ENCODE measurements around the gene SPEG.
A peak's percentile ranks its signal among the peaks of the same experiment; 100 is the strongest.
"Not testable (repeated sequence)": the region's sequence is repeated elsewhere in the genome, so short reads cannot be mapped to it uniquely, and the experiment has no call there.

SPEG gene

GRCh38 chr2:219404954-219405353 is 29.7 kb upstream of the SPEG start:
- no peak for DNase-seq (ENCODE audit: low read depth)

GRCh38 chr2:219405451-219405850 is 29.2 kb upstream of the SPEG start:
- no peak for DNase-seq (ENCODE audit: low read depth)

- DNase-seq (ENCODE audit: low read depth): peak; percentile 23
Observed at GRCh38 chr2:219405958-219406860, 28.4 kb upstream of the SPEG start.

GRCh38 chr2:219406861-219407230 is 27.8 kb upstream of the SPEG start:
- peak; percentile 100 for DNase-seq (ENCODE audit: low read depth)

GRCh38 chr2:219407343-219407742 is 27.3 kb upstream of the SPEG start:
- DNase-seq (ENCODE audit: low read depth): not testable (repeated sequence)

- no peak for DNase-seq (ENCODE audit: low read depth)
Observed at GRCh38 chr2:219408204-219408603, 26.4 kb upstream of the SPEG start.

- peak; percentile 50 for DNase-seq (ENCODE audit: low read depth)
Observed at GRCh38 chr2:219408631-219409030, 26.0 kb upstream of the SPEG start.

GRCh38 chr2:219409619-219410018 is 25.0 kb upstream of the SPEG start:
- no peak for DNase-seq (ENCODE audit: low read depth)

GRCh38 chr2:219410390-219410789 is 24.3 kb upstream of the SPEG start:
- DNase-seq (ENCODE audit: low read depth): no peak

GRCh38 chr2:219414857-219415256 is 19.8 kb upstream of the SPEG start:
- no peak for DNase-seq (ENCODE audit: low read depth)

- DNase-seq (ENCODE audit: low read depth): no peak
Observed at GRCh38 chr2:219415580-219416234, 18.9 kb upstream of the SPEG start.

GRCh38 chr2:219416235-219416602 is 18.4 kb upstream of the SPEG start:
- no peak for DNase-seq (ENCODE audit: low read depth)

GRCh38 chr2:219416938-219417337 is 17.7 kb upstream of the SPEG start:
- no peak for DNase-seq (ENCODE audit: low read depth)

- DNase-seq (ENCODE audit: low read depth): no peak
Observed at GRCh38 chr2:219417374-219417773, 17.3 kb upstream of the SPEG start.

- no peak for DNase-seq (ENCODE audit: low read depth)
Observed at GRCh38 chr2:219418155-219419011, 16.3 kb upstream of the SPEG start, which contains the start of gene DES. TSS of gene DES (plus strand) at chr2:219418377. CDS start at chr2:219418463, 86 bp downstream.

- DNase-seq (ENCODE audit: low read depth): no peak
Observed at GRCh38 chr2:219419012-219419324, 15.7 kb upstream of the SPEG start.

- DNase-seq (ENCODE audit: low read depth): no peak
Observed at GRCh38 chr2:219419331-219420197, 15.1 kb upstream of the SPEG start.

- DNase-seq (ENCODE audit: low read depth): no peak
Observed at GRCh38 chr2:219420687-219421086, 14.0 kb upstream of the SPEG start.

- DNase-seq (ENCODE audit: low read depth): no peak
Observed at GRCh38 chr2:219421323-219421722, 13.3 kb upstream of the SPEG start.

- DNase-seq (ENCODE audit: low read depth): no peak
Observed at GRCh38 chr2:219422952-219423534, 11.6 kb upstream of the SPEG start.

GRCh38 chr2:219423652-219424377 is 10.8 kb upstream of the SPEG start:
- DNase-seq (ENCODE audit: low read depth): no peak
